H1 (cell line): ENCODE data around the gene FAM149A. TPM values are rescaled to one million over a fixed set of nuclear protein-coding genes. Genes with fewer than 3 reads are reported as not detected.

Experiments used
- CTCF ChIA-PET: fragments of 300-600 bp; sonication (Branson Sonifier 250); formaldehyde crosslinking; loops from one replicate; lab custom pipeline; 2021; ENCODE audit not compliant: partially characterized antibody; lab: Charles Lee
- POLR2A ChIA-PET: fragments of 300-600 bp; sonication (Branson Sonifier 250); formaldehyde crosslinking; loops from one replicate; lab custom pipeline; 2021; ENCODE audit warnings: inconsistent platforms; ENCODE audit not compliant: partially characterized antibody; lab: Charles Lee
- DNase-seq, 2 experiments: peaks; one replicate each; pipeline versions ENCODE4 v3.0.0 to v3.0.0-alpha.2; 2010 to 2022; ENCODE audit warnings: low spot score in 2 of 2, low read depth in 1 of 2, mixed read lengths in 1 of 2
- FAIRE-seq: peaks from 2 replicates; lab custom pipeline; 2011; peaks lifted over from hg19 to GRCh38; lab: Jason Lieb, UNC
- H2AFZ ChIP-seq: 2 replicates; pipeline ENCODE4 v1.8.1; 2012; ENCODE audit warnings: low read length, inconsistent platforms
- H2AK5ac ChIP-seq: 2 replicates; pipeline ENCODE4 v1.6.1; 2013; ENCODE audit warnings: low read depth, low read length
- H2BK120ac ChIP-seq: replicated peaks from 2 replicates; pipeline ENCODE3; 2013; ENCODE audit warnings: low read depth, low read length, inconsistent platforms
- H2BK12ac ChIP-seq: 2 replicates; pipeline ENCODE4 v1.6.1; 2013; ENCODE audit warnings: low read depth, low read length
- H2BK15ac ChIP-seq: 2 replicates; pipeline ENCODE4 v1.6.1; 2013; ENCODE audit warnings: low read length
- H2BK20ac ChIP-seq: 2 replicates; pipeline ENCODE4 v1.6.1; 2013; ENCODE audit warnings: low read length
- H2BK5ac ChIP-seq: 2 replicates; pipeline ENCODE4 v1.6.1; 2013; ENCODE audit warnings: low read depth, low read length
- H3K14ac ChIP-seq: 2 replicates; pipeline ENCODE4 v1.6.1; 2013; ENCODE audit warnings: inconsistent platforms; ENCODE audit not compliant: insufficient read length
- H3K18ac ChIP-seq: 2 replicates; pipeline ENCODE4 v1.6.1; 2013; ENCODE audit warnings: low read length; ENCODE audit errors: extremely low read depth
- H3K23ac ChIP-seq: 2 replicates; pipeline ENCODE4 v1.6.1; 2013; ENCODE audit warnings: inconsistent platforms; ENCODE audit not compliant: insufficient read length
- H3K23me2 ChIP-seq: 2 replicates; pipeline ENCODE4 v1.6.1; 2013; ENCODE audit warnings: low read depth, low read length
- H3K27ac ChIP-seq: 2 replicates; pipeline ENCODE4 v1.6.1; 2011; ENCODE audit warnings: low read depth, low read length, inconsistent platforms
- H3K27me3 ChIP-seq, 4 experiments: replicated peaks in 1 of 4; 1 replicate in 1 of 4; 2 replicates in 3 of 4; pipeline versions ENCODE4 v1.6.1 to v1.8.1; 2011 to 2013; ENCODE audit warnings: low read length in 3 of 4, mild to moderate bottlenecking in 3 of 4, inconsistent platforms in 2 of 4, mixed read lengths in 2 of 4, moderate library complexity in 1 of 4; ENCODE audit not compliant: control insufficient read depth in 3 of 4, insufficient read depth in 3 of 4; ENCODE audit errors: extremely low read depth in 1 of 4
- H3K36me3 ChIP-seq, 4 experiments: 2 replicates each; pipeline versions ENCODE4 v1.6.1 to v1.8.1; 2011 to 2013; ENCODE audit warnings: mild to moderate bottlenecking in 4 of 4, low read length in 3 of 4, moderate library complexity in 2 of 4, control low read depth in 1 of 4, inconsistent platforms in 1 of 4; ENCODE audit not compliant: insufficient read depth in 4 of 4, control insufficient read depth in 2 of 4
- H3K4ac ChIP-seq: replicated peaks from 2 replicates; pipeline ENCODE3; 2013; ENCODE audit warnings: low read length, low read depth, mixed read lengths, inconsistent platforms; ENCODE audit not compliant: insufficient read length
- H3K4me1 ChIP-seq, 4 experiments: replicated peaks in 1 of 4; 1 replicate in 1 of 4; 2 replicates in 3 of 4; pipeline versions ENCODE4 v1.6.1 to v1.8.1; 2011 to 2013; ENCODE audit warnings: low read length in 3 of 4, inconsistent platforms in 2 of 4, mixed read lengths in 1 of 4; ENCODE audit not compliant: insufficient read depth in 4 of 4, control insufficient read depth in 3 of 4
- H3K4me2 ChIP-seq, 2 experiments: 2 replicates each; pipeline versions ENCODE4 v1.6.1 to v1.8.1; 2011 to 2013; ENCODE audit warnings: low read depth in 2 of 2, low read length in 2 of 2, control low read depth in 1 of 2, inconsistent platforms in 1 of 2, mild to moderate bottlenecking in 1 of 2; ENCODE audit not compliant: insufficient read depth in 1 of 2
- H3K4me3 ChIP-seq, 4 experiments: fragments of 200-600, 300-600 bp in 1 of 4; sonication (generic), shearing (Covaris generic), sonication (Bioruptor Twin) in 1 of 4; 2 replicates each; pipeline versions ENCODE4 v1.5.1 to v1.8.1; 2011 to 2016; ENCODE audit warnings: low read length in 4 of 4, low read depth in 3 of 4, control low read depth in 2 of 4, inconsistent platforms in 2 of 4, mild to moderate bottlenecking in 2 of 4, mixed read lengths in 1 of 4, moderate library complexity in 1 of 4; ENCODE audit not compliant: insufficient read depth in 2 of 4; ENCODE audit errors: extremely low read depth in 1 of 4
- H3K56ac ChIP-seq: replicated peaks from 2 replicates; pipeline ENCODE3; 2013; ENCODE audit warnings: low read depth, mild to moderate bottlenecking, mixed read lengths, low read length, inconsistent platforms; ENCODE audit not compliant: insufficient read length
- H3K79me1 ChIP-seq: 2 replicates; pipeline ENCODE4 v1.6.1; 2013; ENCODE audit warnings: low read depth, low read length, control low read depth
- H3K79me2 ChIP-seq, 2 experiments: 2 replicates each; pipeline versions ENCODE4 v1.6.1 to v1.8.1; 2012 to 2013; ENCODE audit warnings: low read length in 2 of 2, mild to moderate bottlenecking in 2 of 2, inconsistent platforms in 1 of 2; ENCODE audit not compliant: insufficient read depth in 2 of 2, control insufficient read depth in 1 of 2
- H3K9ac ChIP-seq, 4 experiments: replicated peaks in 1 of 4; 1 replicate in 1 of 4; 2 replicates in 3 of 4; pipeline versions ENCODE4 v1.6.1 to v1.8.1; 2011 to 2013; ENCODE audit warnings: low read depth in 3 of 4, low read length in 3 of 4, control low read depth in 2 of 4, mild to moderate bottlenecking in 2 of 4, moderate library complexity in 2 of 4, inconsistent platforms in 1 of 4; ENCODE audit errors: extremely low read depth in 1 of 4
- H3K9me3 ChIP-seq, 2 experiments: 2 replicates each; pipeline versions ENCODE4 v1.6.1 to v1.8.1; 2012 to 2013; ENCODE audit warnings: mild to moderate bottlenecking in 2 of 2, moderate library complexity in 2 of 2, control low read depth in 1 of 2, inconsistent platforms in 1 of 2, low read depth in 1 of 2, low read length in 1 of 2, mixed read lengths in 1 of 2; ENCODE audit not compliant: insufficient read depth in 2 of 2
- H4K20me1 ChIP-seq, 2 experiments: replicated peaks in 1 of 2; 2 replicates each; pipeline versions ENCODE3 to v1.8.1; 2011 to 2013; ENCODE audit warnings: inconsistent platforms in 2 of 2, low read length in 2 of 2, mild to moderate bottlenecking in 1 of 2; ENCODE audit not compliant: insufficient read depth in 2 of 2, control insufficient read depth in 1 of 2
- H4K5ac ChIP-seq: 2 replicates; pipeline ENCODE4 v1.6.1; 2013; ENCODE audit warnings: low read length, low read depth, mixed read lengths, inconsistent platforms; ENCODE audit not compliant: insufficient read length
- H4K8ac ChIP-seq: 2 replicates; pipeline ENCODE4 v1.8.0; 2013; ENCODE audit warnings: mild to moderate bottlenecking, moderate library complexity, low read length, inconsistent platforms; ENCODE audit not compliant: insufficient read depth; ENCODE audit errors: extremely low read depth
- H4K91ac ChIP-seq: replicated peaks from 2 replicates; pipeline ENCODE3; 2013; ENCODE audit warnings: low read length, mixed read lengths, inconsistent platforms; ENCODE audit not compliant: insufficient read length
- HDAC2 ChIP-seq, 2 experiments: fragments of 300-600 bp in 1 of 2; sonication (generic) in 1 of 2; IDR thresholded peaks; 2 replicates each; pipeline ENCODE4 v1.6.1; 2011 to 2012; ENCODE audit warnings: low read depth in 2 of 2, low read length in 2 of 2, mild to moderate bottlenecking in 2 of 2, moderate library complexity in 2 of 2, borderline replicate concordance in 1 of 2, inconsistent platforms in 1 of 2
- KDM5A ChIP-seq: fragments of 200-600 bp; IDR thresholded peaks from 2 replicates; pipeline ENCODE4 v1.7.1; 2012; ENCODE audit warnings: mild to moderate bottlenecking, low read length, inconsistent platforms, mixed read lengths
- SIN3A ChIP-seq, 2 experiments: IDR thresholded peaks in 1 of 2; conservative IDR thresholded peaks in 1 of 2; 2 replicates each; pipeline ENCODE4 v1.6.1; 2011 to 2012; ENCODE audit warnings: low read length in 2 of 2, improper control_type of control experiment in 1 of 2, low read depth in 1 of 2, mild to moderate bottlenecking in 1 of 2
- WGBS, 2 experiments: shearing (Covaris generic) in 1 of 2; methylation state at CpG; one replicate each; pipeline versions ENCODE4 v1.1.6 to v1.1.7; 2013 to 2015; ENCODE audit warnings: low lambda C conversion rate in 2 of 2, mixed read lengths in 2 of 2, inconsistent platforms in 1 of 2, low coverage in 1 of 2, missing lambda C conversion rate in 1 of 2; ENCODE audit not compliant: insufficient replicate concordance in 2 of 2, insufficient coverage in 1 of 2, insufficient read length in 1 of 2; ENCODE audit errors: extremely low coverage in 1 of 2, missing lambda C conversion rate in 1 of 2; 5-methylcytosine and 5-hydroxymethylcytosine counted together
- polyA plus RNA-seq, 7 experiments: library from polyadenylated mRNA; depleted of rRNA in 3 of 7; stranded (reverse) in 5 of 7; unstranded in 2 of 7; fragments of >200 nt in 5 of 7; fragments of 200-250 nt in 2 of 7; gene quantifications; 1 replicate in 5 of 7; 2 replicates in 1 of 7; 4 replicates in 1 of 7; pipeline versions ENCODE4 v1.2.1 to v1.2.3, GENCODE V29; 2011 to 2013; ENCODE audit warnings: missing spikeins in 2 of 7, mixed read lengths in 2 of 7
- total RNA-seq: library from RNA; stranded (reverse); fragmentation: NEBNext Ultra II Directional; extraction: Animal tissue kit (Norgen Biotek cat#: 25700); gene quantifications from 2 replicates; pipeline ENCODE4 v1.2.1, GENCODE V29; 2021

FAM149A gene
- total and polyA plus RNA-seq, 2 of the 8 experiments (the other 6 are each of a cell fraction or from before 2014, with no cell fraction given) = 6.1 to 8.5 TPM

DNA sequence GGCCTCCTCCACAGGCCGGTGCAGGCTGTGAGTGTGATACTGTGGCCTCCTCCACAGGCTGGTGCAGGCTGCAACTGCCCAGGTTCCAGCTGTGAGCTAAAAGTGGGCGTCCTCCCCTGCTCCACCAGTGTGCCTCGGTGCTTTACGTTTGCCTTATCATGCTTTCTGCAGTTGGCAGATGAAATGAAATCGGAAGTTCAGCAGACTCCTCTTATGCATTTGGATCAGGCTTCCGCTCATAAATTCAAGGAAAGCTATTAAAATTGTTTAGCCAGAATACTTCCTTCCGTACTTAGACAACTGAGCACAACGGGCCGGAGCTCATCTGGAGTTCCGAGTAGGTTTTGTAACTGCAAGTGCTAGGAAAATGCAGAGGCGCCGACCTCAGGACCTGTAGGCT, 98.9 kb downstream of the FAM149A start:
- Histone ChIP-seq H3K4me3 (no peak overlapping the region), H2BK15ac (0 out of 2 replicates have a peak overlapping the region, but pooled peaks have one; percentile 1), H3K14ac (no peak overlapping the region), H4K5ac (no peak overlapping the region), H2BK5ac (peak overlapping the region; percentile 26; the same call in 1 of the 2 replicates), H3K9me3 (peaks cover 0 to 2% of the 10 kb centered on the region in 2 experiments; a peak in 1 of 4 replicates), H3K23ac (no peak overlapping the region), H3K4ac (no peak overlapping the region), H3K27me3 (no peaks in the 10 kb centered on the region), H3K4me1 (peaks cover 0 to 2% (median 0%) of the 10 kb centered on the region in 4 experiments; a peak in 1 of 7 replicates), H3K79me1 (no peaks in the 10 kb centered on the region), H3K18ac (no peak overlapping the region), H3K23me2 (no peaks in the 10 kb centered on the region), H3K36me3 (no peaks in the 10 kb centered on the region), H3K79me2 (peaks cover 0 to 3% of the 10 kb centered on the region in 2 experiments; a peak in 1 of 4 replicates), H2AFZ (no peak overlapping the region), H2BK20ac (no peak overlapping the region), H2BK120ac (no peak overlapping the region), H4K91ac (peak overlapping the region; percentile 62), H3K4me2 (no peak overlapping the region), H4K8ac (no peak overlapping the region), H2AK5ac (no peak overlapping the region), H3K9ac (no peak overlapping the region), H4K20me1 (no peaks in the 10 kb centered on the region), H3K56ac (no peak overlapping the region), H2BK12ac (no peak overlapping the region; the same call in 1 of the 2 replicates), H3K27ac (no peak overlapping the region)
- DNase-seq = no peak
- POLR2A ChIA-PET = interaction anchor here (0.6 to 0.7 kb wide), 2 partner anchors 34 to 252 kb away, joined by 3 to 4 read pairs; no protein-coding TSS in a partner anchor
- FAIRE-seq = no peak
- CTCF ChIA-PET = interaction anchor here (0.6 to 1.7 kb wide), 5 partner anchors 9 to 109 kb away, joined by 3 to 7 read pairs (median 3); partner anchors contain the start of gene CYP4V2
- TF ChIP-seq HDAC2 (IDR thresholded peaks at IDR 0.05; ENCODE audit: borderline replicate concordance in 1 of 2, low read depth in 2 of 2, low read length in 2 of 2) (no peak), KDM5A (no peak), SIN3A (conservative IDR thresholded peaks at IDR 0.05 in 1 of 2, IDR thresholded peaks at IDR 0.05 in 1 of 2; ENCODE audit: low read depth in 1 of 2, low read length in 2 of 2) (no peak)
- 87% methylated on average over 12 of the region's 12 CpGs; no CpG with 5 or more reads in 1 of the 2 experiments for WGBS, 2 experiments
